KMS-11 (cell line): ENCODE measurements around the gene C16orf95.
"Not testable (repeated sequence)": the region's sequence is repeated elsewhere in the genome, so short reads cannot be mapped to it uniquely, and the experiment has no call there.

Source experiments
- H2AFZ ChIP-seq: fragments of 200-600 bp; sonication (generic); 2 replicates; pipeline ENCODE4 v1.6.1; 2016; ENCODE audit warnings: antibody characterized with exemption, mixed run types, low read depth
- H3K27ac ChIP-seq: fragments of 200-600 bp; sonication (generic); 2 replicates; pipeline ENCODE4 v1.6.1; 2016; ENCODE audit warnings: mild to moderate bottlenecking, mixed run types
- H3K27me3 ChIP-seq: fragments of 200-600 bp; sonication (generic); 2 replicates; pipeline ENCODE4 v1.6.1; 2017; ENCODE audit warnings: mild to moderate bottlenecking, low read depth, mixed run types, moderate library complexity; ENCODE audit not compliant: insufficient read depth
- H3K36me3 ChIP-seq: fragments of 200-600 bp; sonication (generic); 2 replicates; pipeline ENCODE4 v1.6.1; 2017; ENCODE audit warnings: mild to moderate bottlenecking, mixed run types; ENCODE audit not compliant: insufficient read depth
- H3K4me1 ChIP-seq: fragments of 200-600 bp; sonication (generic); 2 replicates; pipeline ENCODE4 v1.6.1; 2016; ENCODE audit warnings: mild to moderate bottlenecking, low read depth, mixed run types; ENCODE audit not compliant: poor library complexity, severe bottlenecking
- H3K4me2 ChIP-seq: fragments of 200-600 bp; sonication (generic); 2 replicates; pipeline ENCODE4 v1.7.0; 2016; ENCODE audit warnings: mild to moderate bottlenecking, mixed run types
- H3K4me3 ChIP-seq: fragments of 200-600 bp; sonication (generic); IDR thresholded peaks from 2 replicates; pipeline ENCODE4 v1.6.1; 2017; ENCODE audit warnings: low read depth, low read length, mixed read lengths; ENCODE audit not compliant: insufficient read depth
- H3K79me2 ChIP-seq: fragments of 200-600 bp; sonication (generic); 2 replicates; pipeline ENCODE4 v1.6.1; 2016; ENCODE audit warnings: low read depth, mixed run types; ENCODE audit not compliant: insufficient read depth
- H3K9ac ChIP-seq: fragments of 200-600 bp; sonication (generic); 2 replicates; pipeline ENCODE4 v1.6.1; 2016; ENCODE audit warnings: mild to moderate bottlenecking, mixed run types
- H4K20me1 ChIP-seq: fragments of 200-600 bp; sonication (generic); 2 replicates; pipeline ENCODE4 v1.6.1; 2016; ENCODE audit warnings: mild to moderate bottlenecking, mixed run types; ENCODE audit not compliant: insufficient read depth
- TF ChIP-seq, protein P1 (sequence below): fragments of 200-600 bp; sonication (generic); conservative IDR thresholded peaks from 2 replicates; pipeline ENCODE4 v1.6.1; 2017; ENCODE audit warnings: low read depth, mild to moderate bottlenecking, antibody characterized with exemption, low read length, moderate library complexity, mixed read lengths

C16orf95 gene

DNA sequence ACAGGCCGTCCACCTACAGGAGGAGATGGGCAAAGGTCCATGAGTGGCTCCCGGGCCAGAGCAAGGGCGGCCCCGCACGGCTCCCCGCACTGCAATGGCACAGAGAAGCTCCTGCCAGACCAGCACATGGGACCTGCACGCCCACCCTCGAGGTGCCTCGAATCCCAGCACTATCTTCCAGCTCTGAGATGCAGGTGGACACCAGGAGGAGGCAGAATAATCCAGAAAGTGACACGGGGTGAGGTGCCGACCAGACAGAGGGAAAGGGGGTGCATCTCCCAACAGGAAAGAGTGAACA lies 26.5 kb upstream of the C16orf95 start:
- H3K27me3 ChIP-seq, result no peaks in the 10 kb centered on the region
- no peaks in the 10 kb centered on the region for H4K20me1 ChIP-seq
- no peak overlapping the region for H3K27ac ChIP-seq
- H3K36me3 ChIP-seq, result no peaks in the 10 kb centered on the region; the same call in 1 of the 2 replicates
- no peak overlapping the region for H3K4me2 ChIP-seq
- no peak overlapping the region for H3K9ac ChIP-seq
- no peak overlapping the region for H2AFZ ChIP-seq
- H3K4me3 ChIP-seq, result no peak overlapping the region
- TF ChIP-seq, protein P1, sequence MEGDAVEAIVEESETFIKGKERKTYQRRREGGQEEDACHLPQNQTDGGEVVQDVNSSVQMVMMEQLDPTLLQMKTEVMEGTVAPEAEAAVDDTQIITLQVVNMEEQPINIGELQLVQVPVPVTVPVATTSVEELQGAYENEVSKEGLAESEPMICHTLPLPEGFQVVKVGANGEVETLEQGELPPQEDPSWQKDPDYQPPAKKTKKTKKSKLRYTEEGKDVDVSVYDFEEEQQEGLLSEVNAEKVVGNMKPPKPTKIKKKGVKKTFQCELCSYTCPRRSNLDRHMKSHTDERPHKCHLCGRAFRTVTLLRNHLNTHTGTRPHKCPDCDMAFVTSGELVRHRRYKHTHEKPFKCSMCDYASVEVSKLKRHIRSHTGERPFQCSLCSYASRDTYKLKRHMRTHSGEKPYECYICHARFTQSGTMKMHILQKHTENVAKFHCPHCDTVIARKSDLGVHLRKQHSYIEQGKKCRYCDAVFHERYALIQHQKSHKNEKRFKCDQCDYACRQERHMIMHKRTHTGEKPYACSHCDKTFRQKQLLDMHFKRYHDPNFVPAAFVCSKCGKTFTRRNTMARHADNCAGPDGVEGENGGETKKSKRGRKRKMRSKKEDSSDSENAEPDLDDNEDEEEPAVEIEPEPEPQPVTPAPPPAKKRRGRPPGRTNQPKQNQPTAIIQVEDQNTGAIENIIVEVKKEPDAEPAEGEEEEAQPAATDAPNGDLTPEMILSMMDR, result no peak
- H3K79me2 ChIP-seq, result peaks cover 17% of the 10 kb centered on the region; the same call in 1 of the 2 replicates
- H3K4me1 ChIP-seq, result peaks cover 37% of the 10 kb centered on the region

DNA sequence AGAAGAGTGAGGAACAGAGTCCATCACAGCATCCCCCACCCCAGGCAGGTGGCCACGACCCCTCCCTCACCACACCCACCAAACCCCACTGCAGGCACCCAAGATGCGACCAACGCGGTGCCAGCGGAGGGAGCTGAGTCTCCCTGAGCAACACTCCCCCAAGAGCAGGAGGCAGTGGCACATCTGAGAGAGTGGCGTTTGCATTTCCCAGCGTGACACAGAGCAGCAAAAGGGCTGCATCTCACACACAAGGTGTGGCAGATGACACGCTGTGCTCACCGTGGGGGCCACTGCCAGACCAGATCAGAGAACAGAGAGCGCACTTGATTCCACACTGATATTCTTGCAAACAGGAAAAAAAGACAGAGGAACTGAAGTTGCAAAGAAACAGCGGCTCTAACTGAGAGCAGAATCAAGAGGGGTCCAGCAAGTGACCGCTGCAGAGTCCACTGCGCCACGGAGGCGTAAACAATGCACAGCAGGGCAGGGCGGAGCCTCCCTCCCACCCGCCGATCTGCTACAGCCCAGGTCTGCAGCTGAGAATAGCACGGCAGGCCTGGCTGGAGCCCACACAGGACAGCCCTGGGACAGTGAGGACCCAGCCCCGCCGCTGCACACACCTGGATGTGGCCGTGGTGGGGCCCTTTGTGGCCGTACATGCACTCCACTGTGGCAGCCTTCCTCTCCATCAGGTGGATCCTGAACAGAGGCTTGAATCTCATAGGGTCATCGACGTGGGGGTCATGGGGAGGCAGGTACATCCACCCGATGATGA lies 26.0 kb upstream of the C16orf95 start:
- Histone ChIP-seq H2AFZ (no peak overlapping the region), H4K20me1 (no peaks in the 10 kb centered on the region), H3K9ac (no peak overlapping the region), H3K4me2 (no peak overlapping the region), H3K27ac (no peak overlapping the region), H3K79me2 (peaks cover 17% of the 10 kb centered on the region; the same call in 1 of the 2 replicates), H3K36me3 (no peaks in the 10 kb centered on the region; the same call in 1 of the 2 replicates), H3K4me1 (peaks cover 37% of the 10 kb centered on the region), H3K4me3 (no peak overlapping the region), H3K27me3 (no peaks in the 10 kb centered on the region)
- TF ChIP-seq, protein P1, result no peak

DNA sequence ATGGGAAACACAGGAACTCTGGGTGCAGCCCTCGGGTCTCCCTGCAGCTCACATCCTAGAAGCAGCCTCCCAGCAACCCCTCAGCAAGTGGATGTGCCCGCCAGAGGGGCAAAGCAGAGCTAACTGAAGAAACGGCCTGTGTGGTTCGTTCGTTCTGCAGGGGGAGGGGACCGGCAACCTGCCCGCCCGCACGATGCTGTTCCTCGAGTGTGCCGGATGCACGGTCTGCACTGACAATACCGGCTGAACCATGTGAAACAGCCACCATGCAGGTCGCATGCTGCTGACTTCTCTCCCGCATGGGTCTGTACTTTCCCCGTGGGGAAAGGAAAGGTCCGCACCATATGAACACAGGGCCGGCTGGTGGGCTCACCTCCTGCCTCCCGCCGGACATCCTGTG lies 25.3 kb upstream of the C16orf95 start:
- H4K20me1 ChIP-seq, result no peaks in the 10 kb centered on the region
- 0 out of 2 replicates have a peak, but pooled peaks cover 17% of the 10 kb centered on the region for H3K79me2 ChIP-seq
- TF ChIP-seq, protein P1, result no peak
- H3K4me1 ChIP-seq, result peaks cover 37% of the 10 kb centered on the region
- no peak overlapping the region for H3K4me3 ChIP-seq
- H3K27ac ChIP-seq, result no peak overlapping the region
- H3K4me2 ChIP-seq, result no peak overlapping the region
- no peaks in the 10 kb centered on the region for H3K27me3 ChIP-seq
- H3K36me3 ChIP-seq, result no peaks in the 10 kb centered on the region; the same call in 1 of the 2 replicates
- H3K9ac ChIP-seq, result no peak overlapping the region
- no peak overlapping the region for H2AFZ ChIP-seq

DNA sequence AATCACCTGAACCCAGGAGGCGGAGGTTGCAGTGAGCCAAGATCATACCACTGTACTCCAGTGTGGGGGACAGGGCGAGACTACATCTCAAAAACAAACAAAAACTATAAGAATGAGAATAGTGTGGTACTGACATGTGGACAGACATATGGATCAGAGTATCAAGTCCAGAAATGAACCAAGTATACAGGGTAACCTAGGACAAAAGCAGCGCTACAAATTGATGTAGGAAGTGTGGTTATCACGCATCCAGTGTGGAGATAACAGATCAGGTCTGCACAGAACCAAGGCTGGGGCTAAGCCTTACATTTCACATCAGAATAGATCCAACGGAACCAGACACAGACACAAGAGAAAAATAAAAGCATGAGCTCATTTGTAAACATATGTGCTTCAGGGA lies 23.0 kb upstream of the C16orf95 start:
- Histone ChIP-seq H2AFZ (no peak overlapping the region), H4K20me1 (no peaks in the 10 kb centered on the region), H3K4me2 (no peak overlapping the region), H3K36me3 (no peaks in the 10 kb centered on the region; the same call in 1 of the 2 replicates), H3K79me2 (0 out of 2 replicates have a peak, but pooled peaks cover 17% of the 10 kb centered on the region), H3K27me3 (no peaks in the 10 kb centered on the region), H3K4me1 (peaks cover 17% of the 10 kb centered on the region), H3K27ac (no peak overlapping the region), H3K9ac (no peak overlapping the region), H3K4me3 (no peak overlapping the region)
- TF ChIP-seq, protein P1, result no peak

DNA sequence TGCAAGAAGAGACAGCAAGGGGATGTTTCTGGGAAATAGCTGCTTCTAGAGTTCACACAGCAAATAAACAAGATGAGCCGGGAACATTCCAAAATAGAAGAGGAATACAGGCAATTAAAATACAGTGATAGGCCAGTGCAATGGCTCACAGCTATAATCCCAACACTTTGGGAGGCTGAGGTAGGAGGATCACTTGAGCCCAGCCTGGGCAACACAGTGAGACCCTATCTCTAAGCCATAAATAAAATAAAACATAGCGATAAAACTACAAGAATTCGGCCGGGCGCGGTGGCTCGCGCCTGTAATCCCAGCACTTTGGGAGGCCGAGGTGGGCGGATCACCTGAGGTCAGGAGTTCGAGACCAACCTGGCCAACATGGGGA lies 22.5 kb upstream of the C16orf95 start:
- not testable (repeated sequence) for H3K9ac ChIP-seq, H4K20me1 ChIP-seq, H3K27ac ChIP-seq, H3K4me2 ChIP-seq, H3K36me3 ChIP-seq, H2AFZ ChIP-seq, H3K27me3 ChIP-seq, H3K4me3 ChIP-seq
- peaks cover 14% of the 10 kb centered on the region for H3K4me1 ChIP-seq
- 0 out of 2 replicates have a peak, but pooled peaks cover 16% of the 10 kb centered on the region for H3K79me2 ChIP-seq
